Esophagus muscularis mucosa (tissue), 3 donors: ENCODE data around the gene SH3GL3.

Experiments
- CTCF ChIP-seq, 3 experiments: fragments of 200-600 bp in 2 of 3; fragments of 450-650 bp in 1 of 3; sonication (generic) in 2 of 3; IDR thresholded peaks; one replicate each; pipeline ENCODE4 v1.5.1; 2017 to 2019; ENCODE audit warnings: antibody characterized with exemption in 3 of 3, mild to moderate bottlenecking in 2 of 3, moderate library complexity in 1 of 3
- POLR2A ChIP-seq: fragments of 450-650 bp; IDR thresholded peaks from one replicate; pipeline ENCODE4 v1.6.1; 2017; ENCODE audit warnings: antibody characterized with exemption, moderate library complexity, mild to moderate bottlenecking, low read depth
- POLR2AphosphoS5 ChIP-seq, 2 donors: sonication (generic); formaldehyde crosslinking; IDR thresholded peaks; one replicate each; pipeline ENCODE4 v1.6.1; 2017; ENCODE audit warnings: antibody characterized with exemption in 2 of 2

- TF ChIP-seq CTCF (IDR thresholded peaks at IDR 0.05) (no peak), POLR2A (no peak), POLR2AphosphoS5 (IDR thresholded peaks at IDR 0.05) (no peak)
Observed at GRCh38 chr15:83496766-83497165, 49.6 kb downstream of the SH3GL3 start.
